ENCODE results near the gene ECM1.

- no peak for TF ChIP-seq CTCF (IDR thresholded peaks at IDR 0.05; ENCODE audit: insufficient read depth, low read length)
- no peak for TF ChIP-seq POLR2AphosphoS5 (IDR thresholded peaks at IDR 0.05; ENCODE audit: low read depth)
- TF ChIP-seq GABPA (IDR thresholded peaks at IDR 0.05; ENCODE audit: low read depth): no peak
- no peak for TF ChIP-seq REST (IDR thresholded peaks at IDR 0.05; ENCODE audit: insufficient replicate concordance, low read depth)
- no peak for TF ChIP-seq SPI1 (IDR thresholded peaks at IDR 0.05; ENCODE audit: borderline replicate concordance, low read depth)
Measured at GRCh38 chr1:150498342-150498741, 9.6 kb upstream of the ECM1 start.
